Colon (tissue), 2 donors: Measurements from ENCODE around the gene KASH5.
"Not testable (repeated sequence)": the region's sequence is repeated elsewhere in the genome, so short reads cannot be mapped to it uniquely, and the experiment has no call there.

Experiments
- FAIRE-seq: peaks from 2 replicates; lab custom pipeline; 2012; peaks lifted over from hg19 to GRCh38; lab: Jason Lieb, UNC
- donor health status: control.
- donor health status: control.

Gene KASH5

GRCh38 chr19:49461130-49461529 lies 73.1 kb downstream of the KASH5 start:
- not testable (repeated sequence) for FAIRE-seq

- no peak for FAIRE-seq
Observed at GRCh38 chr19:49461656-49462055, 73.6 kb downstream of the KASH5 start.

- FAIRE-seq: no peak
Observed at GRCh38 chr19:49462492-49462891, 74.4 kb downstream of the KASH5 start.

GRCh38 chr19:49463960-49464740 lies 76.1 kb downstream of the KASH5 start:
- FAIRE-seq: no peak

GRCh38 chr19:49465371-49465770 lies 77.3 kb downstream of the KASH5 start:
- FAIRE-seq: no peak
